GM12878 (cell line): Measurements from ENCODE around the gene SMIM5. TPM values are rescaled to one million over a fixed set of nuclear protein-coding genes. Genes with fewer than 3 reads are reported as not detected.

ENCODE experiments used
- ATAC-seq: fragments of 200-7000 bp; cut with Tn5 transposase; 3 replicates; pipeline ENCODE4 v1.9.1; 2020; ENCODE audit warnings: mild to moderate bottlenecking, moderate library complexity
- BruUV-seq: library from RNA; stranded (reverse); fragments of 400-500 nt; replicated peaks from 2 replicates; lab custom pipeline; 2021; lab: Mats Ljungman, UMichigan
- CTCF ChIA-PET: fragments of 300-600 bp; sonication (Branson Sonifier 250); formaldehyde crosslinking; extraction: SDS; loops from one replicate; lab custom pipeline; 2021; ENCODE audit warnings: inconsistent platforms; lab: Yijun Ruan, JAX
- POLR2A ChIA-PET: fragments of 350-600 bp; formaldehyde crosslinking; extraction: SDS; loops from one replicate; lab custom pipeline; 2021; ENCODE audit warnings: inconsistent platforms; lab: Charles Lee
- RAD21 ChIA-PET: fragments of 300-600 bp; sonication (Branson Sonifier 250); formaldehyde crosslinking; loops from one replicate; lab custom pipeline; 2023; ENCODE audit warnings: antibody characterized with exemption; ENCODE audit not compliant: unreplicated experiment; lab: Charles Lee
- SMC1A ChIA-PET: fragments of 300-600 bp; sonication (Branson Sonifier 250); formaldehyde crosslinking; loops from one replicate; lab custom pipeline; 2023; ENCODE audit not compliant: unreplicated experiment, uncharacterized antibody; lab: Charles Lee
- DNase-seq: peaks from one replicate; pipeline ENCODE4 v3.0.0-alpha.2; 2011; ENCODE audit warnings: low read depth, low spot score
- FAIRE-seq: peaks from 3 replicates; lab custom pipeline; 2011; peaks lifted over from hg19 to GRCh38; lab: Jason Lieb, UNC
- H2AFZ ChIP-seq: 2 replicates; pipeline ENCODE4 v1.6.0; 2011; ENCODE audit warnings: low read depth, low read length, control low read depth; ENCODE audit not compliant: control insufficient read depth
- H3K27ac ChIP-seq: 2 replicates; pipeline ENCODE4 v1.5.1; 2011; ENCODE audit warnings: control low read depth; ENCODE audit not compliant: control insufficient read depth, insufficient read depth
- H3K27me3 ChIP-seq, 2 experiments: replicated peaks in 1 of 2; 2 replicates each; pipeline versions ENCODE4 v1.6.0 to v1.6.1; 2011; ENCODE audit warnings: low read length in 1 of 2; ENCODE audit not compliant: control insufficient read depth in 2 of 2, insufficient read depth in 2 of 2
- H3K36me3 ChIP-seq, 2 experiments: 2 replicates each; pipeline ENCODE4 v1.5.1; 2011; ENCODE audit warnings: low read length in 1 of 2; ENCODE audit not compliant: control insufficient read depth in 2 of 2, insufficient read depth in 2 of 2
- H3K4me1 ChIP-seq: 2 replicates; pipeline ENCODE4 v1.6.1; 2011; ENCODE audit warnings: mild to moderate bottlenecking, low read length, moderate library complexity, mixed read lengths; ENCODE audit not compliant: control insufficient read depth, insufficient read depth
- H3K4me2 ChIP-seq: 2 replicates; pipeline ENCODE4 v1.6.0; 2011; ENCODE audit warnings: control low read depth; ENCODE audit not compliant: control insufficient read depth, insufficient read depth
- H3K4me3 ChIP-seq: fragments of 200-600 bp; sonication (generic); 2 replicates; pipeline ENCODE4 v1.5.1; 2016
- H3K79me2 ChIP-seq: 2 replicates; pipeline ENCODE4 v1.6.0; 2011; ENCODE audit warnings: low read length; ENCODE audit not compliant: control insufficient read depth, insufficient read depth
- H3K9ac ChIP-seq: 2 replicates; pipeline ENCODE4 v1.8.0; 2011; ENCODE audit warnings: low read length, control low read depth, mixed read lengths; ENCODE audit not compliant: control insufficient read depth, insufficient read depth
- H3K9me3 ChIP-seq: replicated peaks from 3 replicates; pipeline ENCODE4 v1.5.1; 2011; ENCODE audit warnings: mild to moderate bottlenecking, low read length; ENCODE audit not compliant: control insufficient read depth, insufficient read depth
- H4K20me1 ChIP-seq: 2 replicates; pipeline ENCODE4 v1.6.0; 2011; ENCODE audit not compliant: control insufficient read depth, insufficient read depth
- FOS ChIP-seq: IDR thresholded peaks from 3 replicates; pipeline ENCODE4 v1.6.1; 2011; ENCODE audit warnings: borderline replicate concordance; ENCODE audit not compliant: insufficient read length; ENCODE audit errors: extremely low read depth
- HSF1 ChIP-seq: fragments of 150-350 bp; IDR thresholded peaks from 2 replicates; pipeline ENCODE4 v1.6.1; 2014; ENCODE audit warnings: mild to moderate bottlenecking, low read depth, low read length
- TBL1XR1 ChIP-seq: IDR thresholded peaks from 2 replicates; pipeline ENCODE4 v1.6.1; 2012; ENCODE audit warnings: low read depth, low read length, improper control_type of control experiment
- TCF7 ChIP-seq: IDR thresholded peaks from 2 replicates; pipeline ENCODE4 v1.6.1; 2014; ENCODE audit warnings: antibody characterized with exemption, borderline replicate concordance
- WGBS: methylation state at CpG from one replicate; pipeline ENCODE4 v1.1.6; 2016; ENCODE audit warnings: low lambda C conversion rate; ENCODE audit not compliant: insufficient replicate concordance, insufficient coverage; ENCODE audit errors: missing lambda C conversion rate; 5-methylcytosine and 5-hydroxymethylcytosine counted together
- in situ Hi-C: fragments of 300-500 bp; cut with MboI; formaldehyde crosslinking; loops from 9 replicates; pipeline ENCODE4 v1.14.3; 2018; ENCODE audit warnings: mixed read lengths
- intact Hi-C: fragments of 100-400 bp; cut with micrococcal nuclease; formaldehyde crosslinking; loops from one replicate; pipeline ENCODE4 v1.14.2; 2022; ENCODE audit not compliant: unreplicated experiment
- polyA plus RNA-seq, 11 experiments: library from polyadenylated mRNA; depleted of rRNA in 4 of 11; unstranded in 6 of 11; stranded (reverse) in 5 of 11; fragments of >200 nt; fragmentation: Nextera tagmentation in 4 of 11; fragmentation: Illumina TruSeq in 1 of 11; extraction: Ambion mirVana in 4 of 11; extraction: Trizol in 1 of 11; gene quantifications; 1 replicate in 1 of 11; 2 replicates in 10 of 11; pipeline versions ENCODE4 v1.2.1 to v1.2.3, GENCODE V29; 2011 to 2016; ENCODE audit warnings: inconsistent platforms in 2 of 11, missing spikeins in 2 of 11, low read depth in 1 of 11
- total RNA-seq, 4 experiments: library from RNA; depleted of rRNA in 3 of 4; stranded (reverse); fragments of >200 nt in 3 of 4; fragmentation: Illumina TruSeq in 1 of 4; extraction: Trizol in 1 of 4; gene quantifications; 2 replicates each; pipeline versions ENCODE4 v1.2.1 to v1.2.3, GENCODE V29; 2013 to 2021

SMIM5 gene
- total and polyA plus RNA-seq, 10 of the 15 experiments (the other 5 are each of a cell fraction or from before 2014, with no cell fraction given), result 0.08 to 0.11 TPM; not detected in 8

- no peak overlapping the region for H3K27ac ChIP-seq
Measured at GRCh38 chr17:75665981-75666380, 32.7 kb downstream of the SMIM5 start.

More at GRCh38 chr17:75665981-75666380, 32.7 kb downstream of the SMIM5 start:
- Histone ChIP-seq H4K20me1 (no peaks in the 10 kb centered on the region), H3K4me3 (peak overlapping the region; percentile 79), H3K79me2 (peaks cover 49% of the 10 kb centered on the region), H3K4me2 (peak overlapping the region; percentile 60), H3K9ac (no peak overlapping the region), H3K9me3 (no peaks in the 10 kb centered on the region), H3K27me3 (no peaks in the 10 kb centered on the region), H3K4me1 (peaks cover 23% of the 10 kb centered on the region), H3K36me3 (peaks cover 3 to 13% of the 10 kb centered on the region in 2 experiments), H2AFZ (no peak overlapping the region)
- no peak for ATAC-seq
- ChIA-PET SMC1A (interaction anchor here (1.1 to 2.1 kb wide), 7 partner anchors 8 to 32 kb away, joined by 3 to 10 read pairs (median 4); a partner anchor contains a TSS), POLR2A (interaction anchor here (0.9 to 2.4 kb wide), 6 partner anchors 9 to 114 kb away, joined by 3 to 12 read pairs (median 4); partner anchors contain the start of gene SMIM5), CTCF (interaction anchor here (0.5 to 6.0 kb wide), 11 partner anchors 10 to 98 kb away, joined by 3 to 30 read pairs (median 5); partner anchors contain the start of gene SMIM5), RAD21 (interaction anchor here (0.9 to 1.0 kb wide), 3 partner anchors 8 to 150 kb away, joined by 3 to 4 read pairs (median 3); partner anchors contain the start of gene TSEN54)
- no peak for FAIRE-seq
- no TSS peak for BruUV-seq
- TF ChIP-seq TBL1XR1, result no peak
- TF ChIP-seq FOS, result no peak
- TF ChIP-seq TCF7, result no peak
- TF ChIP-seq HSF1, result no peak
- 76% methylated on average over 10 of the region's 10 CpGs for WGBS
- DNase-seq, result no peak
- intact Hi-C loops, result no loop called here
- in situ Hi-C loops, result no loop called here
